IMR-90 (cell line): ENCODE results near the gene LYPD4.
"Not testable (repeated sequence)": the region's sequence is repeated elsewhere in the genome, so short reads cannot be mapped to it uniquely, and the experiment has no call there.

Experiments used
- CEBPB ChIP-seq: IDR thresholded peaks from 2 replicates; pipeline ENCODE4 v1.6.1; 2012; ENCODE audit warnings: low read depth, low read length, improper control_type of control experiment
- CTCF ChIP-seq: conservative IDR thresholded peaks from 2 replicates; pipeline ENCODE4 v1.5.1; 2012; ENCODE audit warnings: mild to moderate bottlenecking, low read depth, low read length, improper control_type of control experiment
- ELK1 ChIP-seq: fragments of 150-350 bp; IDR thresholded peaks from 2 replicates; pipeline ENCODE4 v1.6.1; 2016; ENCODE audit warnings: low read depth, mild to moderate bottlenecking, low read length, moderate library complexity, borderline replicate concordance
- FOS ChIP-seq: fragments of 150-350 bp; IDR thresholded peaks from 2 replicates; pipeline ENCODE4 v1.6.1; 2016; ENCODE audit warnings: low read depth, low read length
- MAZ ChIP-seq: IDR thresholded peaks from 2 replicates; pipeline ENCODE4 v1.6.1; 2012; ENCODE audit warnings: low read depth, mild to moderate bottlenecking, low read length, improper control_type of control experiment, moderate library complexity, borderline replicate concordance
- MXI1 ChIP-seq: IDR thresholded peaks from 2 replicates; pipeline ENCODE4 v1.6.1; 2012; ENCODE audit warnings: low read depth, mild to moderate bottlenecking, low read length, moderate library complexity, borderline replicate concordance
- POLR2A ChIP-seq: IDR thresholded peaks from 2 replicates; pipeline ENCODE4 v1.6.1; 2012; ENCODE audit warnings: mild to moderate bottlenecking, low read depth, low read length
- RAD21 ChIP-seq: IDR thresholded peaks from 2 replicates; pipeline ENCODE4 v1.6.1; 2012; ENCODE audit warnings: low read length, improper control_type of control experiment
- RFX5 ChIP-seq: IDR thresholded peaks from 2 replicates; pipeline ENCODE4 v1.8.0; 2012; ENCODE audit warnings: low read depth, mild to moderate bottlenecking, low read length, moderate library complexity

- not testable (repeated sequence) for TF ChIP-seq CEBPB, POLR2A, RAD21, CTCF, RFX5, MXI1, MAZ, ELK1, FOS
Observed at GRCh38 chr19:41789053-41789452, 55.4 kb downstream of the LYPD4 start.
